GM19397 (cell line): Measurements from ENCODE around the gene PLEKHN1.
"Not testable (repeated sequence)": the region's sequence is repeated elsewhere in the genome, so short reads cannot be mapped to it uniquely, and the experiment has no call there.

ENCODE experiments used
- ATAC-seq: cut with Tn5 transposase; IDR thresholded peaks from one replicate; pipeline ENCODE4 v1.9.1; 2021; ENCODE audit warnings: mild to moderate bottlenecking, moderate library complexity; ENCODE audit not compliant: unreplicated experiment

The PLEKHN1 gene

GRCh38 chr1:973459-974292, 7.4 kb downstream of the PLEKHN1 start:
- ATAC-seq = no peak

GRCh38 chr1:974293-974640, 8.0 kb downstream of the PLEKHN1 start:
- no peak for ATAC-seq

GRCh38 chr1:974687-975328, 8.5 kb downstream of the PLEKHN1 start:
- no peak for ATAC-seq

- no peak for ATAC-seq
These were observed 9.1 kb downstream of the PLEKHN1 start for GRCh38 chr1:975365-975764.

GRCh38 chr1:975896-976683, 9.8 kb downstream of the PLEKHN1 start:
- ATAC-seq = no peak

- not testable (repeated sequence) for ATAC-seq
These were observed 10.5 kb downstream of the PLEKHN1 start for GRCh38 chr1:976791-977190.

GRCh38 chr1:978069-978834, 12.0 kb downstream of the PLEKHN1 start:
- no peak for ATAC-seq

- ATAC-seq = no peak
These were observed 12.8 kb downstream of the PLEKHN1 start for GRCh38 chr1:978835-979743.

- no peak for ATAC-seq
These were observed 13.4 kb downstream of the PLEKHN1 start for GRCh38 chr1:979744-980072.

- ATAC-seq = no peak
These were observed 13.9 kb downstream of the PLEKHN1 start for GRCh38 chr1:980137-980571.

- no peak for ATAC-seq
These were observed 14.5 kb downstream of the PLEKHN1 start for GRCh38 chr1:980602-981395.

GRCh38 chr1:981491-981954, 15.2 kb downstream of the PLEKHN1 start:
- ATAC-seq = no peak

- ATAC-seq = no peak
These were observed 15.8 kb downstream of the PLEKHN1 start, which contains the start of gene PERM1 for GRCh38 chr1:981955-982558. Gene PERM1 (minus strand): TSS chr1:982093. CDS start chr1:981029, 1,064 bp downstream.

GRCh38 chr1:982765-983436, 16.6 kb downstream of the PLEKHN1 start:
- no peak for ATAC-seq

- no peak for ATAC-seq
These were observed 17.7 kb downstream of the PLEKHN1 start for GRCh38 chr1:983798-984475.

- ATAC-seq = no peak
These were observed 18.2 kb downstream of the PLEKHN1 start for GRCh38 chr1:984476-984814.

- ATAC-seq = no peak
These were observed 18.8 kb downstream of the PLEKHN1 start for GRCh38 chr1:985126-985525.

GRCh38 chr1:988061-988460, 21.8 kb downstream of the PLEKHN1 start:
- not testable (repeated sequence) for ATAC-seq
